HG03060 (cell line): ENCODE measurements around the gene TEX47.

Experiments
- ATAC-seq: cut with Tn5 transposase; IDR thresholded peaks from one replicate; pipeline ENCODE4 v1.9.1; 2021; ENCODE audit warnings: low read depth, moderate number of reproducible peaks; ENCODE audit not compliant: unreplicated experiment

Gene TEX47

DNA sequence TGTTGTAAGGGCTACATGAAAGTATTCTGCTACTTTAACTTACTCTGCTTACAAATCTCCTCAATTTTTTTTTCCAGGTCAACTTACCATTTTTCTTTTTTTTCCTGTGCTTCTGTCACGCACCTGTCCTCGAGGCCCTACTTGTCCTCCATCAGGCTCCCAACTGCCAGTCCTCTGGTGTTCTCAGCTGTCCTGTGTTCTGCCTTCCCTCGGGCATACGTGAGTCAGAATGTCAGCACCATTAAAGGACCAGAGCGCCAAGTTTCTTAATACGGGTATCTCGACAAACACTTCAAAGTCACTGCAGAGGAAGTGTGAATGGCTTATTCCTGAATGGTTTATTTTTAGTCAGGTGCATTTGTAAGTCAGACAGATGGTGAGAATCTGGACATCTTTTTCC, at the start of gene TEX47:
TEX47 (minus strand) TSS at position 185 of the 400 bp plus-strand sequence. CDS start 795 bp downstream, outside the sequence.
- ATAC-seq: no peak

DNA sequence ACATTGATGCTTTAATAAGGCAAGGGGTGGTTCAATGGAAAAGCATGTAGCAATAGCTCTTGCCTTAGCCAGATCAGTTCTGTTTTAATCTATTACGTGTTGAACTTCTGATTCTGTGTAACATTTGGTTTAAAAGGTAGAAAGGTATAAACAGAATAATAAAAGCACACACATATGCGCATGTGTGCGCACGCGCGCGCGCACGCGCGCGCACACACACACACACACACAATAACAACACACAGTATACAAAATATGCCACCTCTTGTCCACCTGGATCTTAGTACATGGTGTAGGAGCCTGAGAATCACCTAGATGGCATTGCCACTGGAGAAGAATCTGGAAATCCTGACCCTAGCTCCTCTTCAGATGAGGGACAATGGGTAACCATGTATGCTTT, 49.6 kb upstream of the TEX47 start:
- no peak for ATAC-seq

DNA sequence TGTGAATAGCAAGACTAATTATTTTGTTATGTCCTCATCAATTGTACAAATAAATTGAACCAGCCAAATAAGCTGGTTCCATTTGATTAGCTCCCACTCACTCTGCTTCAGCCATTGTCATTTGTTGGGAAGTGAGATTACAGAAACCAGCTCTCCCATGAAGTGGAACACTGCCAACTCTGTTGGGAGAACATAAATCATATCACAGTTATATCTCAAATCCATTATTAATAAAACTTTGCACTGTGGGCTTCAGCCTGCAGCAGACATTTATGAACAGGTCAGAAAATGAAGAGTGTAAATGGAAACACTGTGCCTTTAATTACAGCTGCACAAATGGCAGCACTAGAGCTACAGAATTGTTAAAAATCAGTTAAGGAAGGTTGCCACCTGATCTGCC, 46.7 kb upstream of the TEX47 start:
- no peak for ATAC-seq

DNA sequence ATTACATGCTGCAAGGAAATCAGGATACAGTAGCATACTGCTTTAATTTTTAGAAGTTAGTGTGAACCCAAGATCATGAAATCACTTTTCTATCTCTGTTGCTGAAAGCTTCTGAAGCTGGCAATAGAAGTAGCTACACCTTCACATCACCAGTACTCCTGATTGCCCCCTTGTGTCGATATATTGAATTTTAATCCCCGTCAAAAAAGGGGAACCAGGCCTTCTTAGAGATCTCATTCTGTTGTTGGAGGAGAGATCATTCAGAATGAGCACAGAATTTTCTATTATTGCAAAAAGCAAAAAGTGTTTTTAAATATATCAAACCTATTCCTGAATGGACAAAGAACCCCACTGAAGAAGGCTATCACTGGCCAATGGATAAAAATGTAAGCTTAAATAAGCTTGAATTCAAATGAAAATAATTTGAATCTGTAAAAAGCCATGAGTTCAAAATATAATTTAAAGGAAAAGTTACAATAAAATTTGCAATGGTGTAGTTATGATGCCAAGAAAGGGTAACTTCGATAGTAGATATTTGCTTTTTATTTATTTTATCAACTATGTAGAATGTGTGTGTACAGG, 39.7 kb upstream of the TEX47 start:
- peak; percentile 81 for ATAC-seq

DNA sequence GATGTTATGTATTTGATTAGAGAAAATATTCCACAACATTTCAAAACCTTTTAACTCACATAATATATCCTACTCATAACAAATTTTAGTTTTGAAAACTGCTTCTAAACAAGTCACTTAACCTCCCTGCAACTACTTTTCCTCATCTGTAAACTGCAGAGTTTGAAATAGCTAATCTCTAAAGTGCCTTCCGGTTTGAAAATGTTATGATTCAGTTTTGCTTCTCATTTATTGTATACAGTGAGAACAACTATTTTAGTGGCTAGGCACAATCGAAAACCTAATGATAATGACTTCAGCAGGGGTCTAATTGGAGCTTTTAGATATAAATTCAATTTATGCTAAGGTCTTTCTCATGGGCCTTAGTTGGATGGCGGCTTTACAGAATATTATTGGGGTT, 30.7 kb upstream of the TEX47 start:
- no peak for ATAC-seq

DNA sequence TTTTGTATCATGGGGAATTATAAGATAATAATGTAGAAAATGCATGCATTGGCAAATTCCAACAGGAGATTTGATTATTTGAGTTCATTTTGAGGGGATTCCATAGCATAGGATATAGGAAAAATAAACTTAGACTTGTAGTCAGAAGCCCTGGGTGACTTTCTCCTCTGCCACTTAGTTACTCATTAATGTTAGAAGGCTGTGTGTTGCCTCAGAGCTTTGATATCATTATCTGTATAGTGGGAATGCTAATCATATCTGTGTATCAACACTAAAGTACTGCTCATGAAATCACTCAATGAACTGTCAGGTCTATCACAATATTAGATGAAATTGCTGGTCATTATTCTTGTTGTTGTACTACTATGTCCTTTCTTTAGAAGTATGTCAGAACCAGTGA, 23.0 kb upstream of the TEX47 start:
- no peak for ATAC-seq

DNA sequence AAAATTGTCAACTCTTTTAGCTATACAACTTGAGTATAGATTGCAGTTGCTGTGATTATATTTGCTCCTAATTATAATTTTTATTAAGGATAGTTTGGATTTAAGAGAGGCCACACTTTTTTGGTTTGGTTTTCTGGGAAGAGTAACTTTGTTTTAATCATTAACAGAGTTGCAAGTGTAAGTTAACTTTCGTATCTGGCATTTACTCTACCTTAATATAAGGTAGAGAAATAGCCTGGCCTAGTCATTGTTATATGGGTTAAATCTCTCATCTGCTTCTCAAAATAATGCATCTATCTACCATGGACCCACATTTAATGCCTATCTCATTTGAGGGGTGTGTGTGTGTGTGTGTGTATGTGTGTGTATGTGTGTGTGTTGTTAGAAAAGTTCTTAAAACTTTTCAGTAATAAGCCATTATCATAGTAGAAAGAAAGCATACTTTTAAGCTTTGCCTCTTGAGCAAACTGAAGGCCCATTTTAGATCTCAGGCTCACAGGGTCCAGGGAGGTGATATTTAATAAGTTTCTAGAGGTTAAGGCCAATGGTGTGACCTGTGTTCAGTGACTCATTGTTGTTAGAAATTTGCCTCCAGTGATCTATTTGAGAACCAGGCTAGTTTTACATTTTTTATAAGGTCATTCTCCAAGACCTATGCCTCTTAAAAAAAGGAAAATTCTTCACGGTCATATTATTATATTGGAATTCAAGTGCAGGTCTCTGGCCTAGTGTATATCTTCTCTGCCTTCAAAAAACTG, 10.9 kb upstream of the TEX47 start:
- ATAC-seq: no peak

DNA sequence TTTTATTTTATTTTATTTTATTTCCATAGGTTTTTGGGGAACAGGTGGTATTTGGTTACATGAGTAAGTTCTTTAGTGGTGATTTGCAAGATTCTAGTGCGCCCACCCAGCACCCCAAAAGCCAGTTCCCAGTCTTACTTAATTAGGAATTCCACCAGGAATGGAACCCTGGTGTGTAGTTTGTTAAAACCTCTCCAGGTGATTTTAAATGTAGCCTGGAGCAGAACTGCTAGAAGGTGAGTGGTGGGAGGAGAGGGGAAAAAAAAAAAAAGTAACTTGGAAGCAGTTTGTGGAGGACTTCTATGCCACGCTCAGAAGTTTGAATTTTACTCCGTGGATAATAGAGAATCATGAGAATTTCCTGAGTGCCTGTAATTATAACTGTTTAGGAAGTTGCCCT, 5.5 kb upstream of the TEX47 start:
- no peak for ATAC-seq

DNA sequence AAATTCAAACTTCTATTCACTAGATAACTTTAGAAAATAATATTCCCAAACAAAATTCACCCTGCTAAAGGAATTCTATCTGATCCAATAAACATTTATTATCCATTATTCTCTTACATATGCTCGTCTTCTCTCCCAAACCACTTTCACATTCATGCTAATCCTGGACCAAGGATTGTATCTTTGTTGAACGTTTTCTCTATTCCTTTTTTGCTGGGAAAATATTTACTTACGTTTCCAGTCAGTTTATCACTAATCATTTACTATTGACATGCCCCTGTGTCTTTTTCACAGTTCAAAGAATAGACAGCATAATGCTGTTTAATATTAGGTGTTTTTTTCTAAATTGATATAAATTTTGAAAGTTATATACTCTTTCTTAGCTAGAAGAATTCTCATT, 3.2 kb downstream of the TEX47 start:
- ATAC-seq: no peak

DNA sequence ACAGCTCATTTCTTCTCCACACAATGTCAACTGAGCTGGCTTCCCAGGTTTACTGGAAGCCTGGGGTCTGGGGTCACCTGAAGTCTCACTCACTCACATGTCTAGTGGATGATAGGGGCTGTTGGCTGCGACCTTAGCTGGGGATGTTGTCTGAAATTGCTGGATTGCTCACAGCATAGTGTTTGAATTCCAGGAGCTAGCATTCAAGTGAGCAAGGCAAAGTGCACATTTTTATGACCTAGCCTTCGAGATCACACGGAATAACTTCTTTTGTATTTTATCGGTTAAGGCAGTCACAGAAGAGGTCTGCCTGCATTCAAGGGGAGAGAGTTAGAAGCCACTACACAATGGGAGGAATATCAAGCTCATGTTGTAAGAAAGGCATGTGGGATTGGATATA, 3.6 kb downstream of the TEX47 start:
- ATAC-seq: no peak

DNA sequence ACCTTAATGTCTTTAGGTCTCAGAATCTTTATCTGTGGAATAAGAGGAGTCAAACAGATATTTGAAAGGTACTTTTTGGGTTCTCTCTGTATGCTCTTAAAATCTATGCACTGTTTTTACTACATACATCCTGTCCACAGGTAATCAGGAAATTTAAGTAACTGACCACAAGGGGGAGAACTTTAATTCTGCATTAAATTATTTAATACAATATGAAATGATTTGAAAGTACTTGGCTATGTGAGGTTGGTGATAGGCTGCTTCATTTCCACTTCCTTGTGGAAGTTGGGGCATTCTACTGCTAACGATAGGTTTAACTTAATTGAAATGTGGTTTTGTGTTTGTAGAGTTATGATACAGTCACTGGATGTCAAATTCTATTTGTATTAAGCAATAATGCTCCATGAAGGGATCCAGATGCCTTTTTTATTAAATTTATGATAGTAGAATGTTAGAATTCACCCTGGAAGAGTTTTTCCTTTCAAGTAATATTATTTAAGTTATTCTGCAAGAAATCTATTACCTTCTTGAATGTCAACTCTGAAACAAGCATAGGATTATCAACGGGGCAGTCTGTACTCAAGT, 6.0 kb downstream of the TEX47 start:
- ATAC-seq: no peak

DNA sequence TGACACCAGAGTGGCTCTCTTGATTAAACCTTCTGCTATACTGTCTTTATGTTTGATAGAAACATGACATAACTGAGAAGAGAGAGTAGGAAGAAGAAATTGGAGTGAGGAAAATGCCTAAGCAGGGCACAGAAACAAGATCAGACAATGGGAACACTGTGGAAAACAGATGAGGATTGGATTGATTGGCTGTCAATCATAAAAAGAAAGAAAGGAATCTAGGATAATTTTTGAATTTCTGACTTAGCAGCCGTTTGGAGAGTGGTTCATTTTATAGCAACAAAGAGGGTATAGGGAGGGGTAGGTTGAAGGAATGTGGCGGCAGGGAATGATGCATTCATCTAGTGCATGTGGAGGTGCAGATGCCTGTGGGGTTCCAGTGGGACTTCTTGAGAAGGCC, 7.8 kb downstream of the TEX47 start:
- no peak for ATAC-seq

DNA sequence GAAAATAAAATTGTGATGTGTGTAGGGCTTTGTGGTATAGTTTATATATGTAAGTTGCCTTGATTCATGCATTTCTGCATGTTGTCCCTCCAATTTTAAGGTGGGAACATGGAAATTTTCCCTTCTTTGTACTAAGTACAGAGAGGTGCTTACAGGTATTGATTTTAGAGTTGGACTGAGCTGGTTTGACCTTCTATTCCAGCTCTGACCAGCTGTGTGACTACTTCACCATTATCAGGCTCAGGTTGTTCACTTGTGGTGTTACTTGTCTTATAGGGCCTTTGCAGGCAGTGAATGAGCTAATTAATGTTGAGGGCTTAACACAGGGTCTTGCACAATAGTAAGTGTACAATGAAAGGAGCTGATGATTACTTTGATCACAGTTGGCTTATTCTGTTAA, 19.7 kb downstream of the TEX47 start:
- no peak for ATAC-seq

DNA sequence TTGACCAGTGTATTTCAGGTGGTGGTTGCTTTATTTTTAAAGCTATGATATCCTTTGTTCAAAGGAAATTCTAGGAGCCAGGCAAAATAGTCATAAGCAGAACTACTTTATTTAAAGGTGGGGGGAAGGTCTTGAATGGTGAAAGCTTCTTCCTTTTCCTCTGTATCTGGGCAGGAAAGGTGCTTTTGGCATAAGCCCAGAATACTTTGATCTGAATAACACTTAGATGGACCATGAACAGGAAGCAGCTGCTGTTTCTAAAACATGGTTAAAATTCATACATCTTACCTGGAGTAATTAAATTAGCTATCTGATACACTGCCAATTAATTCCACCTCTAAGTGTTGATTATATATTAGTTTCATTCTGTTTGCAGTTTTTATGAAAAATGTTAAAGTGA, 22.8 kb downstream of the TEX47 start:
- ATAC-seq: no peak

DNA sequence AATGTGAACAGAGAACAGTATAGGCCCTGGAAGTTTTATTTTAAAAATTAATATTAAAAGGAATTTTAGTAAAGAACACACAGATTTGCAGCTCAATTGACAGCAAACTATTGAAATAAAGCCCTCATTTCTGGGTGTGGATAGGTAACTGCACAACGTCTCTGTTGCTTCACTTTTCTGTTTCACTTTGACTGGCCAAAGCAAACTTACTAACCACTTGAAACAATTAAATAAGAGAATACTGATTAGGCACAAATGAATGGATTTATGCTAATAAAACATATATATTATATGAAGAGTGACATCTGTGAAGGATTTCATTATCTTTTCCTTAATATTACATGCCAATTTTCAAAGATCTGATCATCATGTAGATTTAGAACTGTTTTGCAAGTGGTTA, 24.1 kb downstream of the TEX47 start:
- no peak for ATAC-seq

DNA sequence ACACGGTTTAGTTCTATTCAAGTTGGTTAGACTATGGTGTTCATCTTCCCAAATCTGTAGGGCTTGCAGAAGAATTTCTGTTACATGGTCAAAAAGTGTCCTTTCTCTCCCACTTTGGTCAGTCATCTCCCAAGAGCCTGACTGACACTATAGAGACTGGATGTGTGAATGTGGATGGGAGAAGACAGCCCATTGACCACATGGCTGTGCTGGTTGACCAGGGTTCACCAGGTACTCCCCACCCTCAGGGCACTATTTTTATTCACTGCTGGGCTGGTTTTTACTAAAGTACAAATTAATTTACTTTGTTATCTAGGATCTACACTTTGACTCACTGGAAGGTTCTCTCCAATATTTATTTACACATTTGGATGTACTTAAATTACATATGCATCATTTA, 33.8 kb downstream of the TEX47 start:
- ATAC-seq: no peak

DNA sequence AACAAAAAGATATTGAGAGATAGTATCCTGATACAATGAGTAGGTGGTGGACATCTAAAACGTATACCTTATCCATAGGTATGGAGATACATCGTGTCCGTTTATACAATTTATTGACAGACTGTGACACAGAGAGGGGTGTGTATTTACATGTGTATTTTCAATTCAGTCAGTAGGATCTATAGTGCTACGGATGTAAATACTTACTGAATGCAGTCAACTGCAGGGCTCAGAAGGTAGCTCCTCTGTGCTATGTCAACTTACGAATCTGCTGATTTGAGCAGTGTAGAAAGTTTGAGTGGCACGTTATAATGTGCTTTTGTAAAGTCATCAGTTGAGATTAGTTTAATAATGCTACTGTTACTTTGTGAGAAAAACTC, 35.4 kb downstream of the TEX47 start:
- no peak for ATAC-seq

DNA sequence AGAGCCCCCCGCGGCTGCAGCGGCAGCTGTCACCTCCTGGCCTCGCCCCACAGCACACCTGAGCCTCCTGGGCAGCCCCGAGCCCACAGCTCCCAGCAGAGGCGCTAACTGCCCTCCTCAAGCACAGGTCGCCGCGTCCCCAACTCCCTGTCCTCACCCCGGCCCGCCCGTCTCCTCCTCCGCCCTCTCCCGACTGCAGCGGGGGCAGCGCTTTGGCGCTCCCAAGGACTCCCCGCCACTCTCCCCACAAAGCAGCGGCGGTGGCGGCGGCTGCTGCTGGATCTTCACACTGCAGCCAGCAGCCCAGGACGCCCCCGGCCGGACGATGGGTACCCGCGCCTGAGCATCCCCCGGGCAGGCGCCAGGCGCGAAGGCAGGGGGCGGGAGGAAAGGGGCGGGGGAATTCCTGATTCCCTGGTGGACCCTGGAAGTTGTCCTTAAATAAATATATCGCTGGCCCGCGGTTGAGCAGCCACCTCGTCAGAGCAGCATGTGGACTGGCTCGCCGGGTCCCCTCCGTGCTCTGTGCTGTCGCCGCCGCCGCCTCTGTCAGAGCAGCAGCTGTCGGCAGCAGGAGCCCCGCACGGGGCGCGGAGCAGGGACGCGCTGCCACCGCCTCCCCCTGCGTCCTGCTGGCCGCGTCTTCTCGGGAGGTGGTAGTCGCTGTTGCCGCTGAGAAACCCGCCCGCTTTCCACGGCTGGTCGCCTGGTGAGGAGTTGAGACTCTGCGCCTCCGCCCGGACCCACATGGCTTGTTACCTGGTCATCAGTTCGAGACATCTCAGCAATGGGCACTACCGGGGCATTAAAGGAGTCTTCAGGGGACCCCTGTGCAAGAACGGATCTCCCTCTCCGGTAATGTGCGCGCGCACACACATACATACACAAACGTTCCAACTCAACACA, 36.1 kb downstream of the TEX47 start, which contains the start of gene ZNF804B:
ZNF804B (plus strand) TSS at position 471 of the 906 bp plus-strand sequence; CDS start at position 748, 277 bp downstream.
- ATAC-seq: no peak

DNA sequence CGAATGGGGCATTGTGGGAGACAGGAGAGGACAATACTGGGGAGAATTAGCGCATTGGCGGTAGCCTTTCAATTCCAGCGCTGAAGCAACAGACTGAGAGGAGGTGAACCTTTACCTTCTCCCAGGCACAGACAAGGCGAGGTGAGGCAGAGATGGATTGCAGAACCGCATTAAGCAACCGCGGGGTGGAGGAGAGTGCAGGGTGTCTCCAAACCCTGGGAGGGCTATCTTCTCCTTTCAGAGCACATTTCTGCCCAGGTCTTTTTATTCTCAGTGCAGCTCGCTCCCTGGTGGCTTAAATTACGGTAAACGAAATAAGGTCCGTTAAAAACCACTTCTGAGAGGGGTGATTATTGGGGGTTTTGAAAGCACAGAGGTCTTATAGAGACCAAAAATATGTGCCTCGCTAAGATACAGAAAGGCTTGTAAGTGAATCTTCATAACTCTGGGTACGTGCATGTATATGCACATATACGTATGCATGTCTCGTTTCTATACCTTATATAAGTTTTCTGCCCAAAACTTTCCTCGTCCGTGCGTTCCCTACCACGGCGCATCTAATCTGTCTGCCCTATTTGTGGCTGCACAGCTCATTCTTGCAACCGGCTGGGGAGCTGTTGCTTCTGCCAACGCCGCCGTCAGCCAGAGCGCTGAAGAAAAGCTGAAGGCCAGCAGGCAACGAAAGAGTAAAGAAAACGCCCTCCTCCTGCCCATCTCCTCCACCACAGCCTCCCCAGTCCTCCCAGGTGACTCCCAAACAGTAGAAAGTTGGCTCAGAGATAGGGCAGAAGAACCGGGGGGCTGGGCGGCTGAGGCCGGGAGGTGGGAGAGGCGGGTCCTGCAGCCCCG, 36.9 kb downstream of the TEX47 start:
- no peak for ATAC-seq

DNA sequence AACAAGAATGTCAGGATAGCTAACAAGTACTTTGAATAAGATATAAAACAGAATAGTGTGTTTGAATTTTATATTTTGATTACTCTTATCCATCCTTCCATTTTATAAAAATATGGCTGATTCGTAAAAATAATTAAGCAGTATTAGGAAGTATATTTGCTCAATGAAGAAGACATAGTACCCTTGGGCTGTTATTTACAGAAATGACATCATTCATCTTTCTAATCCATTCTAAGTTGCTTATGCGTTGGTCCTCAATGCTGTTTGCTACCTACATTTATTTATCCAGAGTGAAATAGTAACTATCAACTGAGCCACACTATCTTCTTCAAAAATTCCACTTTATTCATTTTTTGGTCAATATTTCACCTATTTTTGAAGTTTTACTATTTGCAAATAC, 38.2 kb downstream of the TEX47 start:
- no peak for ATAC-seq
